Measurements from ENCODE around the gene TFB2M. TPM values are rescaled to one million over a fixed set of nuclear protein-coding genes. Genes with fewer than 3 reads are reported as not detected.
"Not testable (repeated sequence)": the region's sequence is repeated elsewhere in the genome, so short reads cannot be mapped to it uniquely, and the experiment has no call there.

TFB2M gene
- polyA plus RNA-seq, 6 donors from 2014 or later, result 19.2 to 24.0 (median 22.6) TPM

DNA sequence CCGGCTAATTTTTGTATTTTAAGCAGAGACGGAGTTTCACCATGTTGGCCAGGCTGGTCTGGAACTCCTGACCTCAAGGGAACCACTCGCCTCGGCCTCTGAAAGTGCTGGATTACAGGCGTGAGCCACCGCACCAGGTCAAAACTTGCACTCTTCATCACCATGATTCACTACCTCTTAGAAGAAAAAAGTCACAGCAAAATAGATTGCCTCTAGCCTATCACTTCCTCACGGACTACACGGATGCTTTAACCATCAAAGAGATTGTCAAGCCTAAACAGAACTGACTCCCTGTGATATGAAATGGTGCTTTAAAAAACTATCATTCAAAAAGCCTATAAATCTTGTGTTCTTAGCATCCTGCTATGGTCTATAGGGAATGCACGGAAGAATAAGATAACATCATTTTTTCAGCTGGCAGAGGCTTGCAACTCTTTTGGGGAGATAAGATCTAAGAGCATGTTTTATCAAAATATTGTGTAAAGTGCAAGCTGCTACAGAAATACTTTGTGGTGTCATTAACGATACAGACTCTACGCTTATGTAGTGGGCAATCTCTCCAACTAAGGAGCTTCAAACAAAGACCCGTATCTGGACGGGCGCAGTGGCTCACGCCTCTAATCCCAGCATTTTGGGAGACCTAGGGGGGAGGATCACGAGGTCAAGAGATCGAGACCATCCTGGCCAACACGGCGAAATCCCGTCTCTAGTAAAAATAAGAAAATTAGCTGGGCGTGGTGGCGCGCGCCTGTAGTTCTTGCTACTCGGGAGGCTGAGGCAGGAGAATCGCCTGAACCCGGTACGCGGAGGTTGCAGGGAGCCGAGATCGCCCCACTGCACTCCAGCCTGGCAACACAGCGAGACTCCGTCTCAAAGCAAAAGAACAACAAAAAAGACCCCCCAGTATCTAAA is 966 bp downstream of the TFB2M start:
- Mint-ChIP-seq H3K27ac (peak overlapping the region in 5 of 6 donors; percentile 69 to 99 (median 97)), H3K9me3 (no peaks in the 10 kb centered on the region), H3K4me1 (peaks cover 22 to 57% (median 25%) of the 10 kb centered on the region in 3 donors), H3K36me3 (no peaks in the 10 kb centered on the region), H3K4me3 (peak overlapping the region; percentile 99 to 100 (median 100)), H3K27me3 (no peaks in the 10 kb centered on the region)
- no peak for ATAC-seq (ENCODE audit: low read depth in 2 of 2)
- no peak for DNase-seq

DNA sequence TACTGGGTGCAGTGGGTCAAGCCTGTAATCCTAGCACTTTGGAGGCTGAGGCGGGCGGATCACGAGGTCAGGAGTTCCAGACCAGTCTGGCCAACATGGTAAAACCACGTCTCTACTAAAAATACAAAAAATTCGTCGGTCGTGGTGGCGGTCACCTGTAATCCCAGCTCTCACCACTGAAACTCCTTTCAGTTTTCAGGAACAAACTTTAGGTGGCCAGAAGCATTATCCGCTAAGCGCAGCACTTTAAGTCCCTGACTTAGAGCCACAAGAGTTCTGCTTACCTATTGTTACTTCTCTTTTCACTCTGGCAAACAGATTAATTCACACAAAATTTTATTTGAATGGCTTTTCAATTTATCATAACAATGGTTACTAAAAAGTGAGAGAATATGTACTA is 5.2 kb downstream of the TFB2M start:
- H3K27me3 Mint-ChIP-seq; H3K4me3 Mint-ChIP-seq; H3K36me3 Mint-ChIP-seq; ATAC-seq (ENCODE audit: low read depth in 2 of 2); H3K27ac Mint-ChIP-seq; DNase-seq; H3K9me3 Mint-ChIP-seq: not testable (repeated sequence)
- H3K4me1 Mint-ChIP-seq, result peaks cover 9 to 34% (median 10%) of the 10 kb centered on the region in 3 donors

DNA sequence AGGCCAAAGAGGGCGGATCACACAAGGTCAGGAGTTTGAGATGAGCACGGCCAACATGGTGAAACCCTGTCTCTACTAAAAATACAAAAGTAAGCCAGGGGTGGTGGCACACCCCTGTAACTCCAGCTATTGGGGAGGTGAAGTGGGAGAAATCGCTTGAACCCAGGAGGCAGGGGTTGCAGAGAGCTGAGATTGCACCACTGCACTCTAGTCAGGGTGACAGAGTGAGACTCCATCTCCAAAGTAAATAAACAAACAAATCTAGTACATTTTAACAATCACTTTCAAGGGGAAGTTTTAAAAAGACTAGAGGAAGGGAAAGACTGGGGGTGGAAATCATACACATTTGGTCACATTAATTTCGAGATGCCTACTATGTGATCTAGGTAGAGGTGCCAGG is 6.8 kb downstream of the TFB2M start:
- Mint-ChIP-seq H3K36me3 (peaks cover 0 to 14% of the 10 kb centered on the region in 2 donors), H3K9me3 (no peaks in the 10 kb centered on the region), H3K27me3 (no peaks in the 10 kb centered on the region), H3K4me1 (peaks cover 0 to 19% (median 5%) of the 10 kb centered on the region in 3 donors), H3K4me3 (peak overlapping the region in 2 of 8 donors; percentile 20 to 45), H3K27ac (peak overlapping the region in 1 of 6 donors; percentile 59)
- DNase-seq (no peak), ATAC-seq (ENCODE audit: low read depth in 2 of 2) (no peak)

DNA sequence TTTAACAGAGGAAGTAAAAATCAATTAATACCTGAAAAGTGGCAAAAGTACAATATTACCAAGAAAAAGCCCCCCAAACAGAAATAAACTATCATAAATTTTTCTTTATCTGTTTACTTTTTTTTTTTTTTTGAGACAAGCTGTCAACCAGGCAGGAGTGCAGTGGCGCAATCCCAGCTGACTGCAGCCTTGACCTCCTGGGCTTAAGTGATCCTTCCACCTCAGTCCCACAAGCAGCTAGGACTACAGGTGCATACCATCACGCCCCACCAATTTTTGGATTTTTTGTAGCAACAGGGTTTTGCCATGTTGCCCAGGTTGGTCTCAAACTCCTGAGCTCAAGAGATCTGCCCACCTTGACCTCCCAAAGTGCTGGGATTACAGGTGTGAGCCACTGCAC is 8.0 kb downstream of the TFB2M start:
- peaks cover 0 to 20% of the 10 kb centered on the region in 2 donors for H3K36me3 Mint-ChIP-seq
- H3K4me3 Mint-ChIP-seq, result no peak overlapping the region
- no peak for ATAC-seq (ENCODE audit: low read depth in 2 of 2)
- no peaks in the 10 kb centered on the region for H3K9me3 Mint-ChIP-seq
- no peaks in the 10 kb centered on the region for H3K27me3 Mint-ChIP-seq
- peaks cover 0 to 13% (median 5%) of the 10 kb centered on the region in 3 donors for H3K4me1 Mint-ChIP-seq
- no peak for DNase-seq
- H3K27ac Mint-ChIP-seq, result peak overlapping the region in 1 of 6 donors; percentile 13

DNA sequence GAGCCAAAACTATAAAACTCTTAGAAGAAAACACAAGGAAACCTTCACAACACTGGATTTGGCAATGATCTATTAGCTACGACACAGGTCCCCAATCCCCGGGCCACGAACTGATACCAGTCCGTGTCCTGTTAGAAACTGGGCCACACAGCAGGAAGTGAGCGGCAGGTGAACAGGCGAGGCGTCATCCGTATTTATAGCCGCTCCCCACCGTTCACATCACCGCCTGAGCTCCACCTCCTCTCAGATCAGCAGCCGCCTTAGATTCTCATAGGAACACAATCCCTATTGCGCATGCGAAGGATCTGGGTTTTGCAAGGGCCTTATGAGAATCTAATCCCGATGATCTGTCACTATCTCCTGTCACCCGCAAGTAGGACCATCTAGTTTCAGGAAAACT is 11.9 kb downstream of the TFB2M start:
- Mint-ChIP-seq H3K36me3 (peaks cover 10 to 35% of the 10 kb centered on the region in 2 donors), H3K27ac (no peak overlapping the region), H3K9me3 (no peaks in the 10 kb centered on the region), H3K4me1 (peaks cover under 1 to 10% (median 5%) of the 10 kb centered on the region in 3 donors), H3K27me3 (no peaks in the 10 kb centered on the region), H3K4me3 (no peak overlapping the region)
- no peak for ATAC-seq (ENCODE audit: low read depth in 2 of 2)
- no peak for DNase-seq

DNA sequence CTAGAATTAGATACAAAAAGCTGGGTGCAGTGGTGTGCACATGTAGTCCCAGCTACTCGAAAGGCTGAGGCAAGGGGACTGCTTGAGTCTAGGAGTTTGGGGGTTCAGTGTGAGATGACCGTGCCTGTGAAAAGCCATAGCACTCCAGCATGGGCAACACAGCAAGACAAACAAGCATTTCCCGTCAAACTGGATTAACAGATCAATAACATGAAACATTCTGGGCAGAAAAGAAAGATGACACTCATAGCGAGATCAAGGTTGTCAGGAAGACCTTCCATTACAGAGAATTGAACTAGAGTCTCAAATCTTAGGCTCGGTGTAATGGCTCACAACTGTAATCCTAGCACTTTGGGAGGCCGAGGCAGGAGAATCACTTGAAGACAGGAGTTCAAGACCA is 14.0 kb downstream of the TFB2M start:
- Mint-ChIP-seq H3K36me3 (peaks cover 10 to 42% of the 10 kb centered on the region in 2 donors), H3K27ac (peak overlapping the region in 1 of 6 donors; percentile 14), H3K4me3 (no peak overlapping the region), H3K9me3 (no peaks in the 10 kb centered on the region), H3K27me3 (no peaks in the 10 kb centered on the region), H3K4me1 (peaks cover 0 to 10% (median 5%) of the 10 kb centered on the region in 3 donors)
- DNase-seq, result no peak
- no peak for ATAC-seq (ENCODE audit: low read depth in 2 of 2)

DNA sequence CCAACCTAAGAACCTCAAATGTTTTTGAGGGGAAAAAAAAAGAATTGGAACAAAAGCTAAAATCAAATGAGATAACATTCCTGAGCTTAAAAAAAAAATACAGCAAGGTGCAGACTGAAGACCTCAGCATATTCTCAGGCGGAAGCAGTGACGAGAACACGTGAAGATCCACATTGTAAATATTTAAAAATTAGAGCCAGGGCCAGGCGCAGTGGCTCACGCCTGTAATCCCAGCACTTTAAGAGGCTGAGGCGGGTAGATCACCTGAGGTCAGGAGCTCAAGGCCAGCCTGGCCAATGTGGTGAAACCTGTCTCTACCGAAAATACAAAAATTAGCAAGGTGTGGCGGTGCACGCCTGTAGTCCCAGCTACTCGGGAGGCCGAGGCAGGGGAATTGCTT is 15.7 kb downstream of the TFB2M start:
- peak overlapping the region in 2 of 6 donors; percentile 2 to 11 for H3K27ac Mint-ChIP-seq
- DNase-seq (no peak), ATAC-seq (ENCODE audit: low read depth in 2 of 2) (no peak)
- peaks cover 0 to 10% (median 5%) of the 10 kb centered on the region in 3 donors for H3K4me1 Mint-ChIP-seq
- H3K9me3 Mint-ChIP-seq, result no peaks in the 10 kb centered on the region
- H3K4me3 Mint-ChIP-seq, result no peak overlapping the region
- H3K27me3 Mint-ChIP-seq, result no peaks in the 10 kb centered on the region
- peaks cover 10 to 36% of the 10 kb centered on the region in 2 donors for H3K36me3 Mint-ChIP-seq

DNA sequence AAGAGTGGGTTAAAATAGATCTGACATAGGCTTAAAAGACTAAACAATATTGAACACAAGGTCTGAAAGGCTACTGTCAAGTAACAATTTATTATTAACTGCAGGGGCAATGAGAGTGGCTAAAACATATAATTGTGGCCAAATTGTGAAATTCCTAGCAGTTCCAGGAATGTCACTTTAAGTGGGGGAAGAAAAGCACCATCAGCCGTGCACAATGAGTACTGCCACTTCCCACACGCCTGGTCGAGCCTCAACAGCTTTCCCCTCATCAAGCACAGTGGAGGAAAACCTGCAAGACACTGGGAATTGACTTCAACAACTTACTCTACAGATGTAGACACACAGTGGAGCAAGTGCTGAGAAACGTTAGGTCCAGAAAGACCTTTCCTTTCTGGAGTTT is 16.4 kb downstream of the TFB2M start:
- no peak for DNase-seq
- Mint-ChIP-seq H3K27me3 (no peaks in the 10 kb centered on the region), H3K4me3 (no peak overlapping the region), H3K9me3 (no peaks in the 10 kb centered on the region), H3K36me3 (peaks cover 10 to 30% of the 10 kb centered on the region in 2 donors), H3K27ac (no peak overlapping the region), H3K4me1 (peaks cover 0 to 10% (median 5%) of the 10 kb centered on the region in 3 donors)
- ATAC-seq (ENCODE audit: low read depth in 2 of 2), result no peak

DNA sequence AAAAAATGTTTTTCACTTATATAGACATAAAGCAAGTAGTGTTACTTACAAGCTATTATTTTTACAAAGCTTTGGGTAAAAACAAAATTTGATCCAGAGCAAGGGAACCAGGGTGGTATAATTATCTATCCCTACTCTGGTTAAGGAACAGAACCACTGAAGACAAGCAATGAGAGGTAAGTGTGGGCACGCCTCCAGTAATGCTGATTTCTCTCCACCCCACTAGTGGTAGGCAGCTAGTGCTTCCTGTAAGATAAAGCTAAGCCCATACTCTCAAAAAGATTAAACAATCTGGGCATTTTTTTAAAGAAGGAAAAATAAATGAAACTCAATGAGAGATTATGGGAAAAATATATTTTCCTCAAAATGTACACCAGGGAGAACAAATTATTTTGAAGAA is 22.1 kb downstream of the TFB2M start:
- ATAC-seq (ENCODE audit: low read depth in 2 of 2), result no peak
- no peak overlapping the region for H3K4me3 Mint-ChIP-seq

DNA sequence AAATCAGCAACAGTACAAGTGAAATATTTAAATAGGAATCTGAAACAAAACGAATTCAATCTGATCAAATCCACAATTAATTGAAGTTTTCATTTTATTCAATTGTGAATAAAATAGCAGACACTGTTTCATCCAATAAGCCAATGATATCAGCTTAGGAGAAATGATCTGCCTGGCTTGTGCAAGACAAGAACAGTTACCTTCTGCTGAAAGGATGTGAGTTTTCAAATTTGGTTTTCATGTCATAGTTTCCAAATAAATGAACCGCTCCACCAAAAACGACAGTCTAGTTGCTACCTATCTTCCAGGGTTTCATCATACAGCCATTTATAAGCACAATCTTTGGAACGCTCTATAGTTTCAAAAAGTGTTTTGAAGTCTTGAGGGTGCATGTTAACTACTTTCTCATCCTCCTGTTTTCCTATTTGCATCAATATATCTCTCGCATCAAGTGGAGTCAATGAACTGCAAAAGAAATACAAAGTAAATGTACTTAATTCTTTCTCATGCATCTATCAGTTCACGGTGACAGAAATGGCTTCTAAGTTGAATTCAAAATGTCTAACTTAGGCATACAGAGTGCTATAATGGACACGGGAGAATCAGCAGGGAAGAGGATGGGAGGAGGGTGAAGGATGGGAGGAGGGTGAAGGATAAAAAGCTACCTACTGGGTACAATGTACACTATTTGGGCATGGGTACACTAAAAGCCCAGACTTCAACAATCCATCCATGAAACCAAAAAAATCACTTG is 25.1 kb downstream of the TFB2M start:
- no peaks in the 10 kb centered on the region for H3K9me3 Mint-ChIP-seq
- no peaks in the 10 kb centered on the region for H3K27me3 Mint-ChIP-seq
- peaks cover 0 to 22% of the 10 kb centered on the region in 2 donors for H3K36me3 Mint-ChIP-seq
- DNase-seq, result no peak
- no peak for ATAC-seq (ENCODE audit: low read depth in 2 of 2)
- peak overlapping the region in 1 of 6 donors; percentile 8 for H3K27ac Mint-ChIP-seq
- no peak overlapping the region for H3K4me3 Mint-ChIP-seq
- no peaks in the 10 kb centered on the region for H3K4me1 Mint-ChIP-seq

More for the DNA sequence above, 22.1 kb downstream of the TFB2M start:
- Mint-ChIP-seq H3K4me1 (no peaks in the 10 kb centered on the region), H3K9me3 (no peaks in the 10 kb centered on the region), H3K27ac (peak overlapping the region in 1 of 6 donors; percentile 21), H3K27me3 (no peaks in the 10 kb centered on the region), H3K36me3 (peaks cover 0 to 24% of the 10 kb centered on the region in 2 donors)
- DNase-seq, result no peak

DNA sequence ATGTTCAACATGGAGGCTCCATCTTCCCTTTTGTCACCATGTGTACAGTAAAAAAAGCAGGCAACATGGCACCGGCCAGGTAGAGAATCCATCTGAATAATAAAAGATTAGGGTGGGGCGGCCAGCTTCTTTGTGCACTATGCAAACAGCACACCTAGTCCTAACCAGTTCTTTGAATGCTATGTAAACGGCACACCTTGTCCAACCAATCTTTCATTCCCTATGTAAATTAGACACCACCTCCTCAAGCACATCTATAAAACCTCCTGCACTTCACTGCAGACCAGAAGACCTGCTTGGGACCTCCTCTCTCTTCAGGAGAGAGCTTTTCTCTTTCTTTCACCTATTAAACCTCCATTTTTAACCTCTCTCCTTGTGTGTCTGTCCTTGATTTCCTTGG is 28.2 kb downstream of the TFB2M start:
- ATAC-seq (ENCODE audit: low read depth in 2 of 2) (no peak), DNase-seq (no peak)
- Mint-ChIP-seq H3K4me1 (no peaks in the 10 kb centered on the region), H3K4me3 (no peak overlapping the region), H3K27me3 (no peaks in the 10 kb centered on the region), H3K27ac (no peak overlapping the region), H3K36me3 (peaks cover 0 to 16% of the 10 kb centered on the region in 2 donors), H3K9me3 (peaks cover 0 to 2% (median 0%) of the 10 kb centered on the region in 7 donors)

DNA sequence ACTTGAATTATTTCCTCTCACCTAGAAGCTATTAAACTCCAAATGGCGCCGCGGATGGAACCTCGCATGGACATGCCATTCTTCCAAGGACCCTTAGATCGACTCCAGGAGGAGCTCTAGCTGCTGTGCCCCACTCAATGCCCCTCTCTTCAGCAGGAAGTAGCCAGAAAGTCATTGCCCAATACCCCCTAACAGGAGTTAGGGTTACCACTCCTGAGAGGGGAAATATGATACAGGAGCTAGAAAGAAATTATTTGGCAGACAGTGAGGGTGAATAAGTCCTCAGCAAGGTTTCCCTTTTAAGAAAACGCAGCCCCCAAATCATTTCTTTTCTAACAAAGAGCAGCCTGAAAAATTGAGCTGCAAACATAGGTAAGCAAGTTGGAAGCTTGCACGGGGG is 28.6 kb downstream of the TFB2M start:
- DNase-seq, result no peak
- Mint-ChIP-seq H3K27me3 (no peaks in the 10 kb centered on the region), H3K4me1 (no peaks in the 10 kb centered on the region), H3K4me3 (no peak overlapping the region), H3K9me3 (peaks cover 0 to 5% (median 0%) of the 10 kb centered on the region in 7 donors), H3K27ac (no peak overlapping the region), H3K36me3 (peaks cover 0 to 16% of the 10 kb centered on the region in 2 donors)
- ATAC-seq (ENCODE audit: low read depth in 2 of 2), result no peak

DNA sequence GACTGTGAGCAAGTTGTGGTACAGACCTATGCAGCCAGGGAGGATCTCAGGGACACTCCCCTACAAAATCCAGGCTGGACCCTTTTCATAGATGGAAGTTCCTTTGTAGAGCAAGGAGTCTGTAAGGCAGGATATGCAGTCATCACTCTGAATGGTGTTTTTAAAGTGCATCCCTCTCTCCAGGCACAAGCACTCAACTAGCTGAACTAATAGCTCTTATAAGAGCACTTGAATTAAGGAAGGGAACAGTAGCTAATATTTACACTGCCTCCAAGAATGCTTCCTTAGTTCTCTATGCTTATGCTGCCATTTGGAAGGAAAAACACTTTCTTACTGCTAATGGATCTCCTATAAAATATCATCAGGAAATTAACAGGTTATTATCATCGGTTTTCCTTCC is 31.9 kb downstream of the TFB2M start:
- H3K27ac Mint-ChIP-seq, result no peak overlapping the region
- H3K27me3 Mint-ChIP-seq, result peaks cover 0 to 9% (median 5%) of the 10 kb centered on the region in 3 donors
- H3K4me1 Mint-ChIP-seq, result no peaks in the 10 kb centered on the region
- peaks cover 10 to 12% of the 10 kb centered on the region in 2 donors for H3K36me3 Mint-ChIP-seq
- no peak overlapping the region for H3K4me3 Mint-ChIP-seq
- DNase-seq (no peak), ATAC-seq (ENCODE audit: low read depth in 2 of 2) (no peak)
- H3K9me3 Mint-ChIP-seq, result peaks cover 4 to 30% (median 14%) of the 10 kb centered on the region in 7 donors

Measured in naive B cell (primary cell).